SK-N-MC (cell line): ENCODE measurements around the gene FARS2.

Experiments used
- DNase-seq: peaks from one replicate; pipeline ENCODE4 v3.0.0-alpha.2; 2011; ENCODE audit warnings: low read depth, low spot score
- H3K27ac ChIP-seq: fragments of 200-600 bp; sonication (generic); 2 replicates; pipeline ENCODE4 v1.5.1; 2016; ENCODE audit warnings: mixed run types
- H3K36me3 ChIP-seq: fragments of 200-600 bp; sonication (generic); 2 replicates; pipeline ENCODE4 v1.6.1; 2017; ENCODE audit warnings: antibody characterized with exemption, low read length, mixed read lengths; ENCODE audit not compliant: insufficient read depth
- H3K4me3 ChIP-seq: fragments of 200-600 bp; sonication (generic); 2 replicates; pipeline ENCODE4 v1.5.1; 2016
- H3K9ac ChIP-seq: fragments of 200-600 bp; sonication (generic); 2 replicates; pipeline ENCODE4 v1.8.0; 2017; ENCODE audit warnings: mixed run types, mixed read lengths; ENCODE audit not compliant: insufficient read length
- H3K9me3 ChIP-seq: fragments of 200-600 bp; sonication (generic); 2 replicates; pipeline ENCODE4 v1.6.1; 2017; ENCODE audit warnings: low read depth, mild to moderate bottlenecking, antibody characterized with exemption, low read length, moderate library complexity, mixed read lengths
- EZH2 ChIP-seq: fragments of 200-600 bp; sonication (generic); IDR thresholded peaks from one replicate; pipeline ENCODE4 v1.6.1; 2017; ENCODE audit warnings: antibody characterized with exemption
- FOXP2 ChIP-seq: optimal IDR thresholded peaks from 2 replicates; pipeline ENCODE3; 2011; ENCODE audit warnings: mild to moderate bottlenecking, moderate library complexity; ENCODE audit not compliant: insufficient read depth; ENCODE audit errors: extremely low read length, control extremely low read depth
- POLR2AphosphoS5 ChIP-seq: IDR thresholded peaks from 2 replicates; pipeline ENCODE4 v1.6.1; 2012; ENCODE audit warnings: mild to moderate bottlenecking, low read depth, low read length, borderline replicate concordance

FARS2 gene

GRCh38 chr6:5659467-5659866 lies 398.2 kb downstream of the FARS2 start:
- no peak for TF ChIP-seq FOXP2
- no peak for TF ChIP-seq POLR2AphosphoS5
- TF ChIP-seq EZH2, result no peak
- Histone ChIP-seq H3K9me3 (no peaks in the 10 kb centered on the region), H3K9ac (no peak overlapping the region), H3K4me3 (no peak overlapping the region), H3K36me3 (no peaks in the 10 kb centered on the region), H3K27ac (no peak overlapping the region)
- no peak for DNase-seq

GRCh38 chr6:5660772-5661171 lies 399.5 kb downstream of the FARS2 start:
- TF ChIP-seq FOXP2 (no peak), POLR2AphosphoS5 (no peak), EZH2 (no peak)
- Histone ChIP-seq H3K4me3 (no peak overlapping the region), H3K36me3 (no peaks in the 10 kb centered on the region), H3K27ac (no peak overlapping the region), H3K9me3 (no peaks in the 10 kb centered on the region), H3K9ac (no peak overlapping the region)
- no peak for DNase-seq

GRCh38 chr6:5662797-5663196 lies 401.5 kb downstream of the FARS2 start:
- H3K27ac ChIP-seq, result no peak overlapping the region
- no peaks in the 10 kb centered on the region for H3K36me3 ChIP-seq
- no peaks in the 10 kb centered on the region for H3K9me3 ChIP-seq
- no peak overlapping the region for H3K9ac ChIP-seq
- DNase-seq, result no peak
- H3K4me3 ChIP-seq, result no peak overlapping the region
- TF ChIP-seq POLR2AphosphoS5, result no peak
- TF ChIP-seq FOXP2, result no peak
- no peak for TF ChIP-seq EZH2

- TF ChIP-seq FOXP2 (no peak), POLR2AphosphoS5 (no peak), EZH2 (no peak)
- Histone ChIP-seq H3K27ac (no peak overlapping the region), H3K9ac (no peak overlapping the region), H3K36me3 (no peaks in the 10 kb centered on the region), H3K9me3 (no peaks in the 10 kb centered on the region), H3K4me3 (no peak overlapping the region)
- DNase-seq, result no peak
These were observed 401.9 kb downstream of the FARS2 start for GRCh38 chr6:5663259-5663658.

- no peak for DNase-seq
- no peaks in the 10 kb centered on the region for H3K36me3 ChIP-seq
- no peaks in the 10 kb centered on the region for H3K9me3 ChIP-seq
- no peak for TF ChIP-seq FOXP2
- no peak for TF ChIP-seq EZH2
- TF ChIP-seq POLR2AphosphoS5, result no peak
- no peak overlapping the region for H3K9ac ChIP-seq
- H3K4me3 ChIP-seq, result no peak overlapping the region
- H3K27ac ChIP-seq, result no peak overlapping the region
These were observed 402.4 kb downstream of the FARS2 start for GRCh38 chr6:5663739-5664138.

GRCh38 chr6:5664149-5664548 lies 402.8 kb downstream of the FARS2 start:
- no peak overlapping the region for H3K27ac ChIP-seq
- H3K36me3 ChIP-seq, result no peaks in the 10 kb centered on the region
- TF ChIP-seq POLR2AphosphoS5 (no peak), FOXP2 (no peak), EZH2 (no peak)
- H3K9ac ChIP-seq, result no peak overlapping the region
- H3K4me3 ChIP-seq, result no peak overlapping the region
- DNase-seq, result no peak
- no peaks in the 10 kb centered on the region for H3K9me3 ChIP-seq

GRCh38 chr6:5665173-5665572 lies 403.9 kb downstream of the FARS2 start:
- no peak overlapping the region for H3K9ac ChIP-seq
- no peak overlapping the region for H3K4me3 ChIP-seq
- H3K9me3 ChIP-seq, result no peaks in the 10 kb centered on the region
- no peak for DNase-seq
- no peaks in the 10 kb centered on the region for H3K36me3 ChIP-seq
- no peak overlapping the region for H3K27ac ChIP-seq
- TF ChIP-seq FOXP2 (no peak), EZH2 (no peak), POLR2AphosphoS5 (no peak)

- H3K36me3 ChIP-seq, result no peaks in the 10 kb centered on the region
- H3K27ac ChIP-seq, result no peak overlapping the region
- no peaks in the 10 kb centered on the region for H3K9me3 ChIP-seq
- TF ChIP-seq EZH2, result no peak
- TF ChIP-seq FOXP2, result no peak
- TF ChIP-seq POLR2AphosphoS5, result no peak
- H3K9ac ChIP-seq, result no peak overlapping the region
- no peak for DNase-seq
- no peak overlapping the region for H3K4me3 ChIP-seq
These were observed 404.4 kb downstream of the FARS2 start for GRCh38 chr6:5665667-5666066.

- Histone ChIP-seq H3K9ac (no peak overlapping the region), H3K27ac (no peak overlapping the region), H3K4me3 (no peak overlapping the region), H3K9me3 (no peaks in the 10 kb centered on the region), H3K36me3 (no peaks in the 10 kb centered on the region)
- DNase-seq, result no peak
- TF ChIP-seq POLR2AphosphoS5 (no peak), FOXP2 (no peak), EZH2 (no peak)
These were observed 405.4 kb downstream of the FARS2 start for GRCh38 chr6:5666695-5667094.
